GM21381 (cell line): ENCODE measurements around the gene MUC5AC.

Source experiments
- ATAC-seq: cut with Tn5 transposase; IDR thresholded peaks from one replicate; pipeline ENCODE4 v1.9.1; 2021; ENCODE audit warnings: mild to moderate bottlenecking, moderate library complexity; ENCODE audit not compliant: unreplicated experiment

Gene MUC5AC

DNA sequence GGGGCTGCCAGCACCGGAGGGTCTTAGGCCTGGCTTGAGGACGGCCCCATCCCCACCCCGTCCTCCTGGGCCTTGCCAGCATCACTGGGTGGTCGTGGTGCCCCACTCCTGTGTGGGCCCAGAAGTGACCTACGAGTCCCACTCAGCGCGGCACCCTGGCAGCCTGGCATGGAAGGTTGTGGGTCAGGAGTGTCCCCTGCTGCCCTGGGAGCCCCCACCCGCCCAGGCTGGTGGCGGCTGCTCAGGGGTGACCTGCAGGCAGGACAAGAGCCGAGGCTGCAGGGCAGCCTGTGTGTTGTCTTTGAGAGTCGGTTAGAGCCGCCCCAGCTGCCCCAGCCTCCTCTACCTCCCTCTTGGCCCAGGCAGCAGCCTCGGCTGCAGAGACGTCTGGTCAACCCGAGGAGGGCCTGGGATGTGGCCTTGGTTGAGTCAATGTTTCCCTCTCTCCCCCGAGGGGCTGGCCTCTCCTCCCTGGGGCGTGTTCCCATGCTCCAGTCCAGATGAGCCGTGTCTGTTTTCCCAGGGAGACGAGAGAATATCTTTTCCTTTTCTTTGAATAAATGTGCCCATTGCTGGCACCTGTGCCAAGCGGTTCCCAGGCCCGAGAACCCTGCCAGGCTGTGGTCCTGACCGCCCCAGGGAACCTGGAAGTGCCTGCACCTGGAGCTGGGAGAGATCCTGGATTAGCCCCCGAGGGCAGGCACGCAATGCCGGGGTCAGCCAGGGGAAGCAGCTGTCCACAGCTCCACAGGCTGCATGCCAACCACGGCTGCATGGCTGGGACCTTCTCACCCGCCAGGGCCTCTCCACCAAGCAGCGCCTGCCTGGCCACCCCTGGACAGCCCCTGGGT, 35.7 kb upstream of the MUC5AC start:
- ATAC-seq, result no peak

DNA sequence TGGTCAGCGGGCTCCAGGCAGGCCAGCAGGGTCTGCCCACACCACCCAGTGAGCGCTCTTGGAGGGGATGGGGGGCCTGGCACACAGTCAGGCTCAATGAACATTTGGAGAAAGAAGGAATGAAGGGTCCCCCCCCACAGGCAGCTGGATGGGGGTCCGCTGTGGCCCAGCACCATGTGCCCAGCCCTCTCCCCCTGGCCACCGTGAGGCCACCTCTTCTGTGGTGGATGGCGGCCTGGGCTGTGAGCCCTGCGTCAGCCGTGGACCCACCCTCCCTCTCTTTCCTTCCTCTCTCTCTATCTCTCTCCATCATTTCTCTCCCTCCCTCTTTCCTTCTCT, 35.1 kb upstream of the MUC5AC start:
- ATAC-seq, result no peak

DNA sequence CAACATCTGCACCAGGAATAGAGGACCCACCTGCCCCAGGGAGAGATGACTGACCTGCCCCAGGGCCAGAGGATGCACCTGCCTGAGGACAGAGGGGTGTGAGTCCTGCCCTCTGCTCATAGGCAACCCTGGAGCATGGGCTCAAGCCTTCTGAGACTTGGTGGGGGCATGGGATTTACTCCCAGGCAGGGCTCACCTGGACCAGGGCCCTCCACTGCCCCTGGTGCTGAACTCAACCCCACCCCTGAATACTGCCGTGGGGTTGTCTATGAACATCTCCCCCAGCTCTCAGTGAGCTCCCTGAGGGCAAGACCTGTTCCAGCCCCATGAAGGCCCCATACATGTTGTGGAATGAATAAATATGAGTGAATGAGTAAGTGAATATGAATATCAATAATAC, 33.8 kb upstream of the MUC5AC start:
- no peak for ATAC-seq

DNA sequence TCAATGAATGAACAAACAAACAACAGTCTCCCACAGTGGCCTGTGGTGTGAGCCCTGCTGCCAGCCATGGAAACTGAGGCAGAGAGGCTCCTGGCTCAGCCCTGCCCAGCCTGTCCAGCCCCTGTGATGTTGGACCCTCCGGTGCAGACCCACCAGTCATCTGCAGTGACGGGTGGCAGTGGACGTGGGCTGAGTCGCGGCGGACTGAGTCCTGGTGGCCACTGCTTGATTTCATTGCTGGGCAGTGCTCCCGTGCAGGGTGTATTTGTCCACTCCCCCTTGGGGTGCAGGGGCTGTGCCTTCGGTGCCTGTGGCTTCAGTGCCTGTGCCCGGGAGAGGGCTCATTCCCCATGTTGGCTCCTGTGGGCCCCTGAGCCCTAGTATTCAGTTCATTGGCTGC, 31.9 kb upstream of the MUC5AC start:
- ATAC-seq, result no peak

DNA sequence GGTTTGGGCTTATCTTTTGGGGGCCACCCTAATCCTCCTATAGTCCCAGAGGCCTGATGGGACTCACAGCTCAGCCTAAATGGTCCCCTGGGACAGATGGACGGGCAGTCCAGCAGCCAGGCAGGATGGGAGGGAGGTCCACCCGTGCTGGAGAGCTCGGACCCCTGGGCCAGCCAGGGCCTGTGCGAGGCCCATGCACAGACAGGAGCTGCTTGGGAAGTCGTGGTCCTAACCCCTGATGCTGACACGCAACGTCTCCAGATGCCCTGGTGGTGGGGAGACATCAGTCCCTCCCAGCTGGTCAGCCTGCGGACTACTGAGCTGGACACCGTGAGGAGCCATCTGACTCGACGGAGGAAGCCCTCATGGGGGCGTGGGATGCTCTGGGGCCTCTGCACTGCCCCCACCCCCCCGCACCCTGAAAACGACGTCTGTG, 31.2 kb upstream of the MUC5AC start:
- no peak for ATAC-seq

DNA sequence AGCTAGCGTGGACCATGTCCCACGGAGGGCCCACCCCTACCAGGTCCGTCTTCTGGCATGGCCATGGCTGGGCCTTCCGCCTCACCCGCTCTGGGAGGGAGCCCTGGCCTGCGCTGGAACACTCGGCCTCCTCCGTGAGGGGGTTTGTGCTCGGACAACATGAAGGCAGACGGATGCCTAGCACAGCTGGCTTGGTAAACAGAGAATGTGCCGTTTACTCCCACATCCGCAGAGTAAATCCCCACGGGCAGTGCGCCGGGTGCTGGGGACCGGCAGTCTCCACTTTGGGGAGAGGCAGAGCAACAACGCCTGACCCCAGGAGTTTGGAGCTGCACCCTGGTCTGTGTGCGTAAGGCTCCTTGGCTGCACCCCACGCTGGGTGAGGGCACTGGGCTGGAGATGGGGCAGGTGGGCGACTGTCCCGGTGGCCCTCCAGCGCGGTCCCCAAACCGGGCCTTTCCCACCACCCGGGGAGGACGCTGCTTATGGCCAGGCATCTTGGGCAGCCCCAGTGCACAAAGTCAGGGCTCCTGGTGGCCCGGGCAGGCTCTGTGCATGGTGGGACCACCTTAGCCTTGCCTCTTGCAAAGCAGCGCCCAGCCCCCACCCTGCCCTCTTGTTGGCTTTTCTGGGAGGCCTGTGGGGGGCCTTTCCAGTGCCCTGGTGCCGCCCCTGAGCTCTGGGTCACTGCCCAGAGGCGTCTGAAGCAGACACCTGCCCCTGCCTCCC, 30.7 kb upstream of the MUC5AC start:
- no peak for ATAC-seq

DNA sequence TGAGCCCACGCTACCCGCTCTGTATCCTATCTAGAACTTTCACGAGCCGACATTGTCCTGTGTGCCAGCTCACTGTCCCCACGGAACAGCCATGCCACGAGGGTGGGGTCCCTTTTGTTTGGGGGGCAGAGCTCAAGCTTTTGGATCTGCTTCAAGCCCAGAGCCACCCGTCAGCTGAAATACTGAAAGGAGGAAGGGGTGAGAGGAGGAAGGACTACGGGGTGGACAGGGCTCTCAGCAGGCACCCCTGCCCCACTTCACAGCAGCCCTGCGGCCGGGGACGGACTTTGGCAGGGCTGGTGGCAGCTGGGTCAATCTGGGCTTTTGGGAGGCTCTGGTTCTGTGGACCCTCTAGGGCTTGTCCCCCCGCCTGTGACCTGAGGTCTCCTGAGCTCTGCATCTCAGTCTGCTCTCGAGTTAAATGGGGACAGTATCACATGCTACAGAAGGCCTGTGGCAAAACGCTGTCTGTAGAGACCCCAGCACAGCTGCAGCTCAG, 30.0 kb upstream of the MUC5AC start:
- ATAC-seq, result no peak

DNA sequence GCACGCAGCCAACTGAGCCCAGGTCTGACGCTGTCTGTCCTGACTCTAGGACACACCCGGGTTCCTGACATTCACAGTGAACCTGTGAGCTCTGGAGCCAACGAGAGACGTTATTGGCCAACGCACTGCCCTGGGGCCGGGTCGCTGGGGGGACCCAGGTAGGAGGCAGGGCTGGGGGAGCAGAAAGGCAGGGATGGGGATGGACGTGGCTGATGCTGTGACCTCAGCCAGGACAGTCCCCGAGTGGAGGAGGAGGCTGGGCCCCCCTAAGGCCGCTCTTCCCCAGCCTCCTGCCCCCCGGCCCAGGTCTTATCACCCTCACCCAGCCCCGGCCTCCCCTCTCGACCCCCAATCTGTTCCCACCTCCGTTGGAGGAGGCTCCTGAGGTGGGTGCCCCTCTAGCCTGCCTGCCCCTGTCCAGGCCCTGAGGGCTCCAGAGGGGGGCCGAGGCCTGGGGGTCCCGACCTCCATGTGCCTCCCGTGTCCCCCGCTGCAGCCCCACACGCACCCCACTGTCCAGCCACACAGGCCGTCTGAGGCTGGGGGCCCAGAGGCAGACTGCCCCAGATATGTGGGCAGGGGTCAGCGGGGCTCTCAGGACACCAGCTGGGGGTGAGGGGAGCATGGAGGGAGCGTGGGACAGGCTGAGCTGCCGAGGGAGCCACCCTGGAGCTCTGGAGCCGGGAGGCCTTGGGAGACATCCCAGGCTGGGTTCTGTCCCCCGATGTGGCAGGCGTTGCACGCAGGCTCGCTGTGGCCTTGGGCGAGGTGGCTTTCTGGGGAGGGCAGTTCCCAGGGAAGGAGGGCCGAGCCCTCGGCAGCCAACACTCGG, 29.2 kb upstream of the MUC5AC start:
- ATAC-seq, result no peak

DNA sequence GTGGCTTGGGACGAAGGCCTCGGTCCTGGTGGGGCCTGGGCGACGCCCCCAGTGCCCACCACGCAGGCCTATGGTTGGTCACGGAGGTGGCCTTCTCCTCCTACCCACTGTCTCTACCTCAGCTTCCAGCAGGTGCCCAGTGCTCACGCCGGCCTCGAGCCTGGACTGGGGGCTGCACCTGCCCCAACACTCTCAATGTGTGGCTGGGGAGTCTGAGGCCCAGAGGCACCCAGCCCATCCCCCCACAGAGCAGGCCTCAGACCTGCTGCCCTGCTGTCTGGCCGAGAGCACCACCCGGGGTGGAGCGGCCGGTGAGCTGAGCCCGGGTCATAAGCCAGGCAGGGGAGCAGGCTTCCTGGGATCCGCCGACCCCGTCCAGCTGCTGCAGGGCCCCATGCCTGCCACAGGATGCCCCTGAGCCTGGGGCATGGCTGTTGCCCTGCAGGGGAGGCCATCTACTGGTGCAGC, 28.6 kb upstream of the MUC5AC start:
- no peak for ATAC-seq

DNA sequence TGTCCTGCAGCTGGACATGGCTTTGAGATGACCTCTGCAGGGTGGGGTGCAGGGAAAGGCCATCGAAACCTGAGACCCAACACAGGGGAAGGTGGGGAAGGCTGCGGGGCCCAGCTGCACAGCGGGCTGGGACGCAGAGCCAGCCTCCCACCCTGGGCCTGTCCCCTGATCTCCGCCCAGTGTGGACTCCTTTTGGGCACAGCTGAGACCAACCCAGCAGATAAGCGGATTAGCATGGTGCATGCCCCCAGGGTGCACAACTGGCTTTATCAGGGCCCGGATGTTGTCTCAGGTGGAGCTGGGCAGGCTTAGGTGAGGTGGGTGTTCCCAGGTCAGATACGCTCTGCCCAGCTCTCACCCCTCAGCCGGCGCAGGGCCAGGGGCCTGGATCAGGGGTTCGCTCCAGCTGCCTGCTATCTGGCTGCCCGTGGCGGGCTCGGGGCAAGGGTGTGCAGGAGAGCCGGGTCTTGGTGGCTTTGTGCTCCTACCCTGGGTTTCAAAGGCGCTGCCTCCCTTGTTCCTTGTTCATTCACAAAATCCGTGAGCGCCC, 28.1 kb upstream of the MUC5AC start:
- ATAC-seq, result no peak

DNA sequence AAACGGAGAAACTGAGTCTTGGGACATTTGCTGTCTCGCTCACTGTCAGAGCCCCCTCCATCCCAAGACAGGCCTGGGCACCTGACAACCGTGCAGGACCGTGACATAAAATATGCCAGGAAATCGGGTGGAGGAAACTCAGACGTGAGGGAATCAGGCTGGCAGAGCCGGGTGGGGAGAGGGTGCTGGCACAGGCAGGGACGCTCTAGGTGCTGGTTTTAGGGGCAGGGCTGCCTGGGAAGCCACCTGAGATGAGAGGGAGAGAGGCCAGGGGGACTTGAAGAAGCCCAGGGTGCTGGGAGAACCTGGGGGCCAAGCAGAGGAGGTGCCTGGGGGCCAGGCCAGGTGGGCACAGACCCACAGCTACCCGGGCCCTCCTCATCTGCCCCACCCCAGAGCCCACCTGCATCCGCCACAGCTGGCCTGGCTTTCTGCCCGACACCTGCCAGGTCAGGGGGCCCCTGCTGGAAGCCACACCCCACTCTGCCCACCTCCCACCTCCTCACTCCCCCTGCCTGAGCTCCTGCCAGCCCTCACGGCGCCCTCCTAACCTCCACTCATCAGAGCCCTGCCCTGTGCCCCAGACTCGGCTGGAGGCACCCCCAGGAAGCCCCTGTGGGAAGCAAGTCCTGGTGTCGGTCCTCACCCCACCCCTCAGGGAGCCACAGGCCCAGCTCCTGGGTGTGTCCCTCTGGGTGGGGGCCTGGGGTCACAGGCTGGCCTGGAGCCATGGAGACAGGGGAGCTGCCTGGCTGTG, 27.3 kb upstream of the MUC5AC start:
- no peak for ATAC-seq

DNA sequence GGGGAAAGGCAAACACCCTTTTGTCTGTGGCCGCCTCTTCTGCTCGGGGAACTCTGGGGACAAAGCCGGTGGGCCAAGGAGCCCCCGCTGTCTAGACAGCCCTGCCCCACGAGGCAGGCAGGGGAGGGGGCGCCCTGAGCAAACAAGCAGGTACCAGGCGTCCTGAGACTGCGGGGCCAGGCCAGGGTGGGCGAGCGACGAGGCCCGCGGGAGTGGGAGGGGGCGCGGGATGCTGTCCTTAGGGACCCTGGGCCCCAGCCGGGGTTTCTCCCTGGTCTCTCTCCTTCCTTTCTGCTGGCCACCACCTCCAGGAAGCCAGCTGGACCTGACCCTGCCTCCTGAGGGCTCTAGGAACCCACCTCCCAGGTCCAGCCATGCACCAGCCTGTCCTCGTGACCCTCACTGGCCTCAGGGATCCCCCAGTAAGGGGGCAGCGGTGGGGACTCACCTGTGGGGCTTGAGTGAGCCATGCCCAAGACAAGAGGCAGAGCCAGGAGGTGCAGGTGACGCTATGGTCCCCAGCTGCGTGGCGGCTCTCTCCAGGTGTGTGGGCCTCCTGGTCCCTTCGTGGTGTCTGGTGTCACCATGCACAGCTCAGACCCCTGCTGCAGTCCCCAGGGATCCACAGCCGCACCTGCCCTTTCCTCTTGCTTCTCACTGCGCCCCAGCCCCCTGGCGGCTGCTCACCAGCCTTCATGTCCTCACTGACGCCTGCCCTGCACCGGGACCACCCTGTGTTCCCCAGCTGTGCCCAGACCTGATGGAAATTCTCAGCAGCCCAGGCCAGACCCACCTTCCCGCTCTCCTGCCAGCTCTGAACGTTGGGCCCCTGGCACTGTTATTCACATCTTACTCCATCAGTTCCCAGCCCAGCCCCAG, 26.5 kb upstream of the MUC5AC start:
- no peak for ATAC-seq

DNA sequence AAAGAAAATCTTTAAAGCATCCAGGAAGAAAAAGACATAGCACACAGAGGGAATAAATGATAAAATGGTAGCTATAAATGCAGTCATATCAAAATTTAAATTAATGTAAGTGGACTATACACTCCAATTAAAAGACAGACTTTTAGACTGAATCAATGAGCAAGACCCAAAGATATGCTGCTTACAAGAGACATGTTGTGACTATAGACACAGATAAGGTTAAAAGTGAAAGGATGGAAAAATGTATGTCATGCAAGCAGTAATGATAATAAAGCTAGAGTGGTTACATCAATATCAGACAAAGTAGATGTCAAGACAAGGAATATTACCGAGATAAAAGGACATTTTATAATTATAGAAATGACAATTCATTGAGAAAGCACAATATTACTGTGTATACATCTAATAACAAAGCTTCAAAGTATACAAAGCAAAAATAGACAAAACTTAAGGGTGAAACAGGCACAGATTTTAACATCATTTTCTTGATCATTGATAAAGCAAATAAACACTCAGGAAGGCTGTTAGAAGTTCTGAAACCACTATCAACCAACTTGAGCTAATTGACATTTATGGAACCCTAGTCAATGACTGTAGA, 22.8 kb upstream of the MUC5AC start:
- ATAC-seq, result no peak

DNA sequence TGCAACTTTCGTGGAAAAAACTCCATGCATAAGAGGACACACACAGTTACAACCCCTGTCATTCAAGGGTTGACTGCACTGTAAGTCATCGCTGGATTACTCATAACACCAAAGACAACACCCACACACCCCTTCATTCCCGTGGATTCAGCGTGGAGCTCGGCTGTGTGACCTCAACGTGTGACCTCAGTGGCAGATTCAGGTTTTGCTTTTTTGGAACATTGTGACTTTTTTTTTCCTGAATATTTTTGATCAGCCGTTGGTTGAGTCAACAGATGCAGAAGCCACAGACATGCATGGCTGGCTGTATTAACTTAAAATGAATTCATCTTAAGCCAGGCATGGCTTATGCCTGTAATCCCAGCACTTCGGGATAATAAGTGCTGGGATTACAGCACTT, 19.7 kb upstream of the MUC5AC start:
- no peak for ATAC-seq

DNA sequence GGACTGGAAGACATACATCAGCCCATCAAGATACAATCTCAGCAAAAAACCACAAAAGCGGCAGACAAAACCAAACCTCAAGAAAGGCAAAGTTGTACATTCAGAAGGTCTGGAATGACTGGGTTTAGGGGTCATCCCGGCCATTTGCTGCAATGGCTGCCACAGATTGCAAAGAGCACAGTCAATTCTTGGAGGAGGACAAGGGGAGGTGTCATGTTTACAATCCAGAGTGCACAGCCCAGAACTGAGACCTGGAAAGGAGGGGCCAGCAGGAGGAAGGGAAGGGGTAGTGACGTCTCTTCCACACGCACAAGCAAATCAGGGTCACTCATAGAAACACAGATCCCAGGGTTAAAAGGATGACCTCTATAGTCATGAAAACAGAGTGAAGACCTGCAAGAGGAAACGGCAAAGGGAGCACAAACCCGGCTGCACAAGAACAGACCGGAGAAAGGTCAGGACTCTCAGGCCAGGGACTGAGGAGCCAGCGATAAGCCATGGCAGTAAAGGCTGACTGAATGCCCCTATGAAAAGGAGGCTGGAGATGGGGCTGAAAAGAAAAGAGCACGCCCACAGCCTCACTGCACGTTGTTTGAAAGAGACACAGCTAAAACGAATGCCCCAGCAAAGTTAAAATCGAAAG, 18.2 kb upstream of the MUC5AC start:
- ATAC-seq, result no peak

DNA sequence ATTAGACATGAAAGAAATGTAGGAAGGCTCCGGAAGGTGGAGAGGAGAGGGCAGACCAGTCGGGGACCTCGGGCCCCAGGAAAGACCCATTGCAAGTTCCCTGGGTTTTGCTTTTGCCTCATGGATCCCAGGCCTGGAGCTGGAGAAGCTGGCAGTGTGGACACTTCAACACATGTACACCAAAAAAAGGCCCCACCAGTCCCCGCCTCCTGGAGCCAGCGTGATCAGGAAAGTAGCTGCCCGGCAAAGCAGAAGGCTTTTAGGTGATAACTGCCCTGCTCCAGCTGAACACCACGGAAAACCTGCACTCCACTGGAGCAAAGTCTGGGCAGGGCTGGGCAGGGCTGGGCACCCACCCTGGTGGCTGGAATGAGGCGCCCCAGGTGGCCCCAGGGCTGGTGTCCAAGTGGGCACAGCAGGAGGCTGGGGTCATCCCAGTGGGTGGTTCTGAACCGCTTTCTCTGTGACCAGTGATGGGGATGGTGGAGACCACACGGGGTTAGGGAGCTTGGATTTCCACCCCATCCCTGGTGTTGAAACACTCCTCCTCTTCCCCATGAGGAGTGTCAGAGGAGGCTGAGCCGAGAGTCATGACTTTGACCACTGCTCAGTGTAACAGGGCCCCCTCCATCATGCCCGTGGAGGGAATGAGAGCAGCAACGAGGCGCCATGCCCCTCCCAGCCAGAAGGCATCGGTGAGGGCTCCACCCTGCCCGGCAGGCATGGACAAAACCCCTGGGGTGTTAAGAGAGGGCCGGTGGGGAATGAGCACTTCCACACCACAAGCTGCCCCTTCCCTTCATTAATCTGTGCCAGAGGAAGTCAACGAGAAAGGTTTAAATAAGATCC, 16.9 kb upstream of the MUC5AC start:
- ATAC-seq, result no peak

DNA sequence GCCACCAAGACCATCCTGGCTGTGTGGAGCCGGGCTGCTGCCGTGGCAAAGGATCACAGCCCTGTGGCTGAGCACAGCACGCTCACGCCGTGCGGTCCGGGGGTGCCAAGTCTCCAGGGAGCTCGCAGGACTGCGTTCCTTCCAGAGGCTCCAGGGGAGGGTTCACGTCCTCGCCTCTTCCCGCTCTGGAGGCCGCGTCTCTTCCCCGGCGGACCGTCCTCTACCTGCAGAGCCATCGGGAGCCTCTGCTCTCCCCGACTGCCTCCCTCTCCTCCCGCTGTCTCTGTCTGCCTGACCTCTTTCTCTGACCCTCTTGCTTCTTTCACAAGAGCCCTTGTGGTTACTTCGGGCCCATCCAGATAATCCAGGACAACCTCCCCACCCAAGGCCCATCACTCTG, 11.4 kb upstream of the MUC5AC start:
- ATAC-seq, result no peak

DNA sequence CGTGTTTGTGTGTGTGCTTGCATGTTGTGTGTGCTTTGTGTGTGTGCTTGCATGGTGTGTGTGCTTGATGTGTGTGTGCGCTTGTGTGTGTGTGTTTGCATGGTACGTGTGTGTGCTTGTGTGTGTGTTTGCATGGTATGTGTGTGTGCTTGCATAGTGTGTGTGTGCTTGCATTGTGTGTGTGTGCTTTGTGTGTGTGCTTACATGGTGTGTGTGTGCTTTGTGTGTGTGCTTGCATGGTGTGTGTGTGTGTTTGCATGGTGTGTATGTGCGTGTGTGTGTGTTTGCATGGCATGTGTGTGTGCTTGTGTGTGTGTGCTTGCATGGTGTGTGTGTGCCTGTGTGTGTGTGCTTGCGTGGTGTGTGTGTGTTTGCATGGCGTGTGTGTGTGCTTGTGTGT, 10.0 kb upstream of the MUC5AC start:
- no peak for ATAC-seq
